ENCODE measurements around the gene EIF4ENIF1.

- no peak for TF ChIP-seq POLR2A (IDR thresholded peaks at IDR 0.05)
- TF ChIP-seq POLR2AphosphoS5 (IDR thresholded peaks at IDR 0.05; ENCODE audit: insufficient read depth in 1 of 2, low read depth in 1 of 2): peak in 1 of 2 donors; percentile 55
Measured at GRCh38 chr22:31489632-31490495, at the start of gene EIF4ENIF1.
